Thyroid gland (tissue), 4 donors: ENCODE results near the gene BAHCC1. TPM values are rescaled to one million over a fixed set of nuclear protein-coding genes. Genes with fewer than 3 reads are reported as not detected.
A peak's percentile ranks its signal among the peaks of the same experiment; 100 is the strongest.

Experiments used
- DNase-seq, 2 donors: peaks; one replicate each; pipeline ENCODE4 v3.0.0-alpha.2; 2019
- H3K27ac ChIP-seq, 3 donors: fragments of 200-600 bp; sonication (generic); 1 replicate in 2 of 3; 2 replicates in 1 of 3; pipeline ENCODE4 v1.5.1; 2016 to 2019; ENCODE audit warnings: mild to moderate bottlenecking in 1 of 3, moderate library complexity in 1 of 3
- H3K27me3 ChIP-seq: fragments of 200-600 bp; sonication (generic); one replicate; pipeline ENCODE4 v1.5.1; 2019
- H3K36me3 ChIP-seq, 2 donors: fragments of 200-600 bp; sonication (generic); one replicate each; pipeline ENCODE4 v1.5.1; 2016 to 2019
- H3K4me1 ChIP-seq, 2 donors: fragments of 200-600 bp; sonication (generic); one replicate each; pipeline ENCODE4 v1.5.1; 2017 to 2019
- H3K4me3 ChIP-seq, 3 donors: fragments of 200-600 bp; sonication (generic); replicated peaks in 1 of 3; 1 replicate in 2 of 3; 2 replicates in 1 of 3; pipeline ENCODE4 v1.5.1; 2016; ENCODE audit warnings: mild to moderate bottlenecking in 1 of 3
- H3K9me3 ChIP-seq: fragments of 200-600 bp; sonication (generic); one replicate; pipeline ENCODE4 v1.5.1; 2017
- CTCF ChIP-seq, 6 experiments: fragments of 200-600 bp in 3 of 6; fragments of 450-650 bp in 3 of 6; sonication (generic) in 3 of 6; IDR thresholded peaks; one replicate each; pipeline ENCODE4 v1.5.1; 2016 to 2019; ENCODE audit warnings: antibody characterized with exemption in 6 of 6, mild to moderate bottlenecking in 2 of 6, inconsistent platforms in 1 of 6, moderate library complexity in 1 of 6
- POLR2A ChIP-seq, 2 donors: fragments of 450-650 bp; IDR thresholded peaks; one replicate each; pipeline ENCODE4 v1.6.1; 2017; ENCODE audit warnings: antibody characterized with exemption in 2 of 2, mild to moderate bottlenecking in 2 of 2, moderate library complexity in 1 of 2
- WGBS, 2 donors: methylation state at CpG; one replicate each; pipeline ENCODE4 v1.1.5; 2017; 5-methylcytosine and 5-hydroxymethylcytosine counted together
- intact Hi-C: fragments of 100-400 bp; cut with DNase I; formaldehyde crosslinking; loops from one replicate; pipeline ENCODE4 v1.15.1; 2023
- total RNA-seq, 4 donors: library from RNA; depleted of rRNA; stranded (reverse); fragments of >200 nt; gene quantifications; one replicate each; pipeline ENCODE4 v1.2.3, GENCODE V29; 2016

The BAHCC1 gene
- total RNA-seq, 4 donors from 2014 or later: 13.7 to 33.7 (median 23.9) TPM

GRCh38 chr17:81428948-81429774 lies 33.9 kb downstream of the BAHCC1 start:
- peak; percentile 92 to 94 for DNase-seq
- Histone ChIP-seq H3K27ac (peak overlapping the region in 1 of 3 donors; percentile 42), H3K4me3 (peak overlapping the region in 1 of 3 donors; percentile 4), H3K9me3 (no peaks in the 10 kb centered on the region), H3K4me1 (peaks cover 52 to 60% of the 10 kb centered on the region in 2 donors), H3K36me3 (no peaks in the 10 kb centered on the region), H3K27me3 (no peaks in the 10 kb centered on the region)
- 8 to 49% methylated on average over 4 to 5 of the region's 41 CpGs for WGBS, 2 donors
- intact Hi-C loops: no loop called here
- no peak for TF ChIP-seq CTCF (IDR thresholded peaks at IDR 0.05)
- TF ChIP-seq POLR2A (IDR thresholded peaks at IDR 0.05): no peak

- Histone ChIP-seq H3K27me3 (no peaks in the 10 kb centered on the region), H3K4me3 (peak overlapping the region in 1 of 3 donors; percentile 4), H3K9me3 (no peaks in the 10 kb centered on the region), H3K27ac (peak overlapping the region in 1 of 3 donors; percentile 42), H3K36me3 (no peaks in the 10 kb centered on the region), H3K4me1 (peaks cover 53 to 62% of the 10 kb centered on the region in 2 donors)
- DNase-seq: peak; percentile 78 to 88
- intact Hi-C loops: no loop called here
- TF ChIP-seq CTCF (IDR thresholded peaks at IDR 0.05) (peak in 2 of 6 experiments; percentile 19 to 24), POLR2A (IDR thresholded peaks at IDR 0.05) (no peak)
- WGBS, 2 donors: 3% methylated on average over 6 of the region's 30 CpGs; no CpG with 5 or more reads in 1 of the 2 donors
Measured at GRCh38 chr17:81429821-81430551, 34.7 kb downstream of the BAHCC1 start.

- peaks cover 51 to 60% of the 10 kb centered on the region in 2 donors for H3K4me1 ChIP-seq
- H3K27ac ChIP-seq: no peak overlapping the region
- no peak for DNase-seq
- intact Hi-C loops: no loop called here
- 96 to 99% methylated on average over 9 to 14 of the region's 25 CpGs for WGBS, 2 donors
- no peaks in the 10 kb centered on the region for H3K9me3 ChIP-seq
- TF ChIP-seq CTCF (IDR thresholded peaks at IDR 0.05) (no peak), POLR2A (IDR thresholded peaks at IDR 0.05) (no peak)
- H3K27me3 ChIP-seq: no peaks in the 10 kb centered on the region
- no peaks in the 10 kb centered on the region for H3K36me3 ChIP-seq
- no peak overlapping the region for H3K4me3 ChIP-seq
Measured at GRCh38 chr17:81431545-81432482, 36.6 kb downstream of the BAHCC1 start.

- intact Hi-C loops: no loop called here
- no peak for TF ChIP-seq CTCF (IDR thresholded peaks at IDR 0.05)
- TF ChIP-seq POLR2A (IDR thresholded peaks at IDR 0.05): no peak
- Histone ChIP-seq H3K9me3 (no peaks in the 10 kb centered on the region), H3K27me3 (no peaks in the 10 kb centered on the region), H3K4me1 (peaks cover 40 to 53% of the 10 kb centered on the region in 2 donors), H3K4me3 (no peak overlapping the region), H3K36me3 (no peaks in the 10 kb centered on the region), H3K27ac (no peak overlapping the region)
- peak; percentile 95 to 96 for DNase-seq
- WGBS, 2 donors: 80% methylated on average over 1 of the region's 10 CpGs; no CpG with 5 or more reads in 1 of the 2 donors
Measured at GRCh38 chr17:81432941-81433340, 37.7 kb downstream of the BAHCC1 start.
